Ovary (tissue), 3 donors: Measurements from ENCODE around the gene AP2A2.

ENCODE experiments used
- CTCF ChIP-seq, 3 donors: fragments of 450-650 bp in 2 of 3; fragments of 200-600 bp in 1 of 3; IDR thresholded peaks; one replicate each; pipeline versions ENCODE4 v1.5.1 to v1.8.0; 2016 to 2022; ENCODE audit warnings: antibody characterized with exemption in 3 of 3, mild to moderate bottlenecking in 1 of 3
- EP300 ChIP-seq: sonication (generic); formaldehyde crosslinking; IDR thresholded peaks from one replicate; pipeline ENCODE4 v1.6.1; 2017; ENCODE audit warnings: antibody characterized with exemption
- POLR2A ChIP-seq: fragments of 450-650 bp; IDR thresholded peaks from one replicate; pipeline ENCODE4 v1.6.1; 2017; ENCODE audit warnings: antibody characterized with exemption, mild to moderate bottlenecking, moderate library complexity
- donor health status: DM: no; HTN: no; CAD: no.

DNA sequence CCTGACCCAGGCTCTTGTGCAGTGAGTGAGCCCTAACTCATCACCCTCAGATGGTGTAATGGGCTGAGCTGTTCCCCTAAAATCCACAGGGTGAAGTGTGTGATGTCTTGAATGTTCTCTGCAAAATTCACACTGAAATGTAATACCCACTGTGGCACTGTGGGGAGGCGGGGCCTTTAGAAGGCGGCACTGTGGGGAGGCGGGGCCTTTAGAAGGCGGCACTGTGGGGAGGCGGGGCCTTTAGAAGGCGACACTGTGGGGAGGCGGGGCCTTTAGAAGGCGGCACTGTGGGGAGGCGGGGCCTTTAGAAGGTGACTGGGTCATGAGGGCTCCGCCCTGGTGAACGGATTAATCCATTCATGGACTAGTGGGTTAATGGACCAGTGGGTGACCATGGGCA, 48.1 kb upstream of the AP2A2 start:
- TF ChIP-seq CTCF (IDR thresholded peaks at IDR 0.05) (no peak), POLR2A (no peak), EP300 (no peak)
